GM19328 (cell line): ENCODE data around the gene AREG.
"Not testable (repeated sequence)": the region's sequence is repeated elsewhere in the genome, so short reads cannot be mapped to it uniquely, and the experiment has no call there.

ENCODE experiments used
- ATAC-seq: cut with Tn5 transposase; IDR thresholded peaks from one replicate; pipeline ENCODE4 v1.9.1; 2021; ENCODE audit warnings: mild to moderate bottlenecking, moderate library complexity; ENCODE audit not compliant: unreplicated experiment

Gene AREG

GRCh38 chr4:74444891-74445642, at the start of gene AREG:
Gene AREG, plus strand, starts transcription at chr4:74445136. Its CDS starts 210 bp downstream, at chr4:74445346.
- peak; percentile 88 for ATAC-seq

GRCh38 chr4:74395633-74396032, 49.3 kb upstream of the AREG start:
- no peak for ATAC-seq

- no peak for ATAC-seq
These were observed 47.0 kb upstream of the AREG start for GRCh38 chr4:74397748-74398426.

- not testable (repeated sequence) for ATAC-seq
These were observed 45.9 kb upstream of the AREG start for GRCh38 chr4:74398894-74399589.

- ATAC-seq, result no peak
These were observed 44.5 kb upstream of the AREG start for GRCh38 chr4:74400395-74400794.

- ATAC-seq, result peak; percentile 81
These were observed 42.1 kb upstream of the AREG start for GRCh38 chr4:74402692-74403456.

- ATAC-seq, result no peak
These were observed 37.0 kb upstream of the AREG start for GRCh38 chr4:74407891-74408290.

GRCh38 chr4:74408639-74409038, 36.3 kb upstream of the AREG start:
- ATAC-seq, result no peak

- ATAC-seq, result no peak
These were observed 34.7 kb upstream of the AREG start for GRCh38 chr4:74410272-74410671.

- ATAC-seq, result no peak
These were observed 32.7 kb upstream of the AREG start for GRCh38 chr4:74412225-74412624.

- no peak for ATAC-seq
These were observed 31.7 kb upstream of the AREG start for GRCh38 chr4:74413265-74413664.

GRCh38 chr4:74414149-74414809, 30.7 kb upstream of the AREG start:
- ATAC-seq, result no peak

GRCh38 chr4:74415602-74416300, 29.2 kb upstream of the AREG start:
- no peak for ATAC-seq

GRCh38 chr4:74418063-74418670, 26.8 kb upstream of the AREG start:
- no peak for ATAC-seq

GRCh38 chr4:74420863-74421262, 24.1 kb upstream of the AREG start:
- no peak for ATAC-seq

- no peak for ATAC-seq
These were observed 21.8 kb upstream of the AREG start for GRCh38 chr4:74423104-74423503.

GRCh38 chr4:74424111-74424510, 20.8 kb upstream of the AREG start:
- no peak for ATAC-seq

GRCh38 chr4:74426101-74426500, 18.8 kb upstream of the AREG start:
- ATAC-seq, result no peak

- no peak for ATAC-seq
These were observed 16.7 kb upstream of the AREG start for GRCh38 chr4:74428276-74428675.
